Neuronal stem cell (in vitro differentiated cells): Measurements from ENCODE around the gene F13A1.
A peak's percentile ranks its signal among the peaks of the same experiment; 100 is the strongest.

Experiments used
- DNase-seq: peaks from one replicate; pipeline ENCODE4 v3.0.0-alpha.2; 2013; ENCODE audit warnings: low spot score
- H2AFZ ChIP-seq: one replicate; pipeline ENCODE4 v1.6.1; 2013; ENCODE audit warnings: mild to moderate bottlenecking, low read length, inconsistent platforms
- H2AK5ac ChIP-seq: 2 replicates; pipeline ENCODE4 v1.6.1; 2013; ENCODE audit warnings: low read depth, mild to moderate bottlenecking, inconsistent platforms, low read length, moderate library complexity, mixed read lengths
- H2BK120ac ChIP-seq: 2 replicates; pipeline ENCODE4 v1.6.1; 2013; ENCODE audit warnings: low read depth, mild to moderate bottlenecking, inconsistent platforms, low read length, moderate library complexity, mixed read lengths
- H2BK12ac ChIP-seq: one replicate; pipeline ENCODE4 v1.6.1; 2013; ENCODE audit warnings: low read length, inconsistent platforms
- H2BK15ac ChIP-seq: 2 replicates; pipeline ENCODE4 v1.6.1; 2013; ENCODE audit warnings: mild to moderate bottlenecking, low read length, inconsistent platforms, mixed read lengths
- H2BK5ac ChIP-seq: one replicate; pipeline ENCODE4 v1.6.1; 2013; ENCODE audit warnings: inconsistent platforms, mild to moderate bottlenecking, low read length, moderate library complexity
- H3K14ac ChIP-seq: one replicate; pipeline ENCODE4 v1.6.1; 2013; ENCODE audit warnings: low read length, inconsistent platforms
- H3K18ac ChIP-seq: 2 replicates; pipeline ENCODE4 v1.6.1; 2013; ENCODE audit warnings: low read length, inconsistent platforms
- H3K23ac ChIP-seq: 2 replicates; pipeline ENCODE4 v1.6.1; 2013; ENCODE audit warnings: low read depth, mild to moderate bottlenecking, mixed read lengths, low read length, inconsistent platforms; ENCODE audit not compliant: poor library complexity
- H3K27ac ChIP-seq: replicated peaks from 3 replicates; pipeline ENCODE4 v1.5.1; 2013; ENCODE audit warnings: low read length, inconsistent platforms
- H3K27me3 ChIP-seq, 3 experiments: 2 replicates each; pipeline ENCODE4 v1.6.1; 2013; ENCODE audit warnings: low read length in 3 of 3, mild to moderate bottlenecking in 2 of 3, inconsistent platforms in 1 of 3, low read depth in 1 of 3, mixed read lengths in 1 of 3, moderate library complexity in 1 of 3; ENCODE audit not compliant: control insufficient read depth in 3 of 3, insufficient read depth in 3 of 3
- H3K36me3 ChIP-seq, 2 donors: replicated peaks in 1 of 2; 2 replicates each; pipeline ENCODE4 v1.6.1; 2013; ENCODE audit warnings: low read length in 2 of 2; ENCODE audit not compliant: control insufficient read depth in 2 of 2, insufficient read depth in 2 of 2
- H3K4ac ChIP-seq: 2 replicates; pipeline ENCODE4 v1.6.1; 2013; ENCODE audit warnings: inconsistent platforms, mild to moderate bottlenecking, low read length, moderate library complexity
- H3K4me1 ChIP-seq, 2 donors: 1 replicate in 1 of 2; 2 replicates in 1 of 2; pipeline ENCODE4 v1.6.1; 2013; ENCODE audit warnings: low read length in 2 of 2, low read depth in 1 of 2; ENCODE audit not compliant: control insufficient read depth in 2 of 2, insufficient read depth in 1 of 2
- H3K4me2 ChIP-seq: one replicate; pipeline ENCODE4 v1.6.1; 2013; ENCODE audit warnings: mild to moderate bottlenecking, low read length, inconsistent platforms; ENCODE audit not compliant: insufficient read depth, poor library complexity, severe bottlenecking
- H3K4me3 ChIP-seq, 2 donors: 2 replicates each; pipeline ENCODE4 v1.5.1; 2013; ENCODE audit warnings: low read length in 2 of 2, mild to moderate bottlenecking in 2 of 2, inconsistent platforms in 1 of 2, moderate library complexity in 1 of 2
- H3K79me1 ChIP-seq: one replicate; pipeline ENCODE4 v1.6.1; 2013; ENCODE audit warnings: low read depth, mild to moderate bottlenecking, inconsistent platforms, low read length, moderate library complexity
- H3K9ac ChIP-seq: one replicate; pipeline ENCODE4 v1.6.1; 2013; ENCODE audit warnings: mild to moderate bottlenecking, low read depth, low read length, inconsistent platforms; ENCODE audit not compliant: poor library complexity
- H3K9me3 ChIP-seq, 2 donors: replicated peaks in 1 of 2; 2 replicates each; pipeline versions ENCODE3 to v1.6.1; 2013; ENCODE audit warnings: low read length in 2 of 2, mild to moderate bottlenecking in 2 of 2, inconsistent platforms in 1 of 2, low read depth in 1 of 2, mixed read lengths in 1 of 2, moderate library complexity in 1 of 2; ENCODE audit not compliant: control insufficient read depth in 2 of 2, insufficient read depth in 1 of 2
- H4K8ac ChIP-seq: one replicate; pipeline ENCODE4 v1.6.1; 2013; ENCODE audit warnings: low read depth, mild to moderate bottlenecking, inconsistent platforms, low read length, moderate library complexity
- H4K91ac ChIP-seq: one replicate; pipeline ENCODE4 v1.6.1; 2013; ENCODE audit warnings: low read length, low read depth, mild to moderate bottlenecking, inconsistent platforms; ENCODE audit not compliant: poor library complexity
- WGBS, 2 donors: extraction: QIAGEN DNeasy Blood & Tissue Kit; methylation state at CpG; one replicate each; pipeline ENCODE4 v1.1.7; 2013; ENCODE audit warnings: missing lambda C conversion rate in 2 of 2, mixed read lengths in 1 of 2; ENCODE audit not compliant: insufficient read length in 2 of 2, insufficient replicate concordance in 1 of 2; ENCODE audit errors: extremely low coverage in 2 of 2; 5-methylcytosine and 5-hydroxymethylcytosine counted together

The F13A1 gene

GRCh38 chr6:6248651-6249050, 71.8 kb downstream of the F13A1 start:
- no peak overlapping the region for H3K14ac ChIP-seq
- H2AFZ ChIP-seq: no peak overlapping the region
- H3K27ac ChIP-seq: no peak overlapping the region
- DNase-seq: no peak
- no peak overlapping the region for H2BK120ac ChIP-seq
- H3K4me1 ChIP-seq: no peaks in the 10 kb centered on the region
- H3K36me3 ChIP-seq: no peaks in the 10 kb centered on the region
- no peak overlapping the region for H3K23ac ChIP-seq
- H3K9me3 ChIP-seq: no peaks in the 10 kb centered on the region
- WGBS, 2 donors: no CpG with 5 or more reads among the region's 2 CpGs
- no peak overlapping the region for H4K8ac ChIP-seq
- H3K27me3 ChIP-seq: no peaks in the 10 kb centered on the region
- H3K79me1 ChIP-seq: no peaks in the 10 kb centered on the region
- no peak overlapping the region for H3K4me2 ChIP-seq
- H3K18ac ChIP-seq: no peak overlapping the region
- no peak overlapping the region for H3K4ac ChIP-seq
- H2AK5ac ChIP-seq: no peak overlapping the region
- no peak overlapping the region for H4K91ac ChIP-seq
- H3K4me3 ChIP-seq: no peak overlapping the region
- H2BK5ac ChIP-seq: no peak overlapping the region
- no peak overlapping the region for H2BK15ac ChIP-seq
- no peak overlapping the region for H3K9ac ChIP-seq
- H2BK12ac ChIP-seq: no peak overlapping the region

- H3K4me1 ChIP-seq: no peaks in the 10 kb centered on the region
- H3K9ac ChIP-seq: no peak overlapping the region
- no peak overlapping the region for H3K27ac ChIP-seq
- no peak overlapping the region for H3K14ac ChIP-seq
- H3K36me3 ChIP-seq: no peaks in the 10 kb centered on the region
- H3K4me2 ChIP-seq: no peak overlapping the region
- H3K4me3 ChIP-seq: no peak overlapping the region
- DNase-seq: no peak
- H3K4ac ChIP-seq: no peak overlapping the region
- no peak overlapping the region for H2BK15ac ChIP-seq
- no peak overlapping the region for H4K8ac ChIP-seq
- H3K27me3 ChIP-seq: no peaks in the 10 kb centered on the region
- WGBS, 2 donors: no CpG with 5 or more reads among the region's 2 CpGs
- no peaks in the 10 kb centered on the region for H3K79me1 ChIP-seq
- peak overlapping the region; percentile 40 for H2AFZ ChIP-seq
- no peak overlapping the region for H3K23ac ChIP-seq
- no peak overlapping the region for H2BK120ac ChIP-seq
- H2BK12ac ChIP-seq: no peak overlapping the region
- no peak overlapping the region for H2BK5ac ChIP-seq
- no peak overlapping the region for H4K91ac ChIP-seq
- H3K9me3 ChIP-seq: no peaks in the 10 kb centered on the region
- H2AK5ac ChIP-seq: no peak overlapping the region
- no peak overlapping the region for H3K18ac ChIP-seq
These were observed 73.9 kb downstream of the F13A1 start for GRCh38 chr6:6246544-6246943.

GRCh38 chr6:6244624-6245023, 75.8 kb downstream of the F13A1 start:
- no peaks in the 10 kb centered on the region for H3K79me1 ChIP-seq
- H3K27me3 ChIP-seq: no peaks in the 10 kb centered on the region
- no peak overlapping the region for H2BK12ac ChIP-seq
- no peak overlapping the region for H3K27ac ChIP-seq
- H3K4me1 ChIP-seq: no peaks in the 10 kb centered on the region
- H3K4me3 ChIP-seq: no peak overlapping the region
- no peak overlapping the region for H2BK15ac ChIP-seq
- DNase-seq: no peak
- H4K8ac ChIP-seq: no peak overlapping the region
- H2AFZ ChIP-seq: no peak overlapping the region
- H3K4ac ChIP-seq: no peak overlapping the region
- H4K91ac ChIP-seq: no peak overlapping the region
- no CpG with 5 or more reads among the region's 5 CpGs for WGBS, 2 donors
- no peaks in the 10 kb centered on the region for H3K9me3 ChIP-seq
- H2BK120ac ChIP-seq: no peak overlapping the region
- no peak overlapping the region for H3K9ac ChIP-seq
- H3K23ac ChIP-seq: no peak overlapping the region
- no peak overlapping the region for H3K14ac ChIP-seq
- no peak overlapping the region for H3K18ac ChIP-seq
- no peak overlapping the region for H2BK5ac ChIP-seq
- H3K4me2 ChIP-seq: no peak overlapping the region
- H2AK5ac ChIP-seq: no peak overlapping the region
- no peaks in the 10 kb centered on the region for H3K36me3 ChIP-seq

GRCh38 chr6:6243846-6244245, 76.6 kb downstream of the F13A1 start:
- DNase-seq: no peak
- no peak overlapping the region for H3K27ac ChIP-seq
- WGBS, 2 donors: no CpG with 5 or more reads among the region's 7 CpGs

More at GRCh38 chr6:6243846-6244245, 76.6 kb downstream of the F13A1 start:
- Histone ChIP-seq H2BK12ac (no peak overlapping the region), H4K91ac (no peak overlapping the region), H3K4ac (no peak overlapping the region), H3K4me1 (no peaks in the 10 kb centered on the region), H3K14ac (no peak overlapping the region), H3K18ac (no peak overlapping the region), H3K9me3 (no peaks in the 10 kb centered on the region), H2AK5ac (no peak overlapping the region), H3K36me3 (no peaks in the 10 kb centered on the region), H2AFZ (no peak overlapping the region), H3K23ac (no peak overlapping the region), H3K27me3 (no peaks in the 10 kb centered on the region), H2BK5ac (no peak overlapping the region), H3K4me2 (no peak overlapping the region), H2BK120ac (no peak overlapping the region), H3K4me3 (no peak overlapping the region), H3K9ac (no peak overlapping the region), H3K79me1 (no peaks in the 10 kb centered on the region), H2BK15ac (no peak overlapping the region), H4K8ac (no peak overlapping the region)
